HEK293T (cell line): Measurements from ENCODE around the gene NDUFS6.

Experiments
- CTCF ChIA-PET: fragments of 350-600 bp; formaldehyde crosslinking; extraction: SDS; loops from one replicate; lab custom pipeline; 2021; ENCODE audit warnings: antibody characterized with exemption, inconsistent platforms; lab: Yijun Ruan, JAX
- POLR2A ChIA-PET: fragments of 350-600 bp; formaldehyde crosslinking; extraction: SDS; loops from one replicate; lab custom pipeline; 2020; ENCODE audit warnings: antibody characterized with exemption, inconsistent platforms; lab: Yijun Ruan, JAX
- DNase-seq: peaks from one replicate; pipeline ENCODE4 v3.0.0; 2012; ENCODE audit warnings: mixed read lengths; ENCODE audit errors: extremely low spot score
- ARNT ChIP-seq: fragments of 450-650 bp; IDR thresholded peaks from 2 replicates; pipeline ENCODE4 v1.6.1; 2017; ENCODE audit warnings: mild to moderate bottlenecking
- BHLHE40 ChIP-seq: fragments of 450-650 bp; IDR thresholded peaks from 2 replicates; pipeline ENCODE4 v1.6.1; 2016; ENCODE audit warnings: mild to moderate bottlenecking, moderate library complexity, borderline replicate concordance
- CTBP1 ChIP-seq: fragments of 450-650 bp; IDR thresholded peaks from 2 replicates; pipeline ENCODE4 v1.6.1; 2016; ENCODE audit warnings: borderline replicate concordance
- ELF4 ChIP-seq: fragments of 450-650 bp; IDR thresholded peaks from 2 replicates; pipeline ENCODE4 v1.6.1; 2017; ENCODE audit warnings: antibody characterized with exemption
- FOXA1 ChIP-seq: fragments of 450-650 bp; IDR thresholded peaks from 2 replicates; pipeline ENCODE4 v1.6.1; 2016; ENCODE audit warnings: mild to moderate bottlenecking
- FOXK2 ChIP-seq: fragments of 450-650 bp; IDR thresholded peaks from 2 replicates; pipeline ENCODE4 v1.6.1; 2016; ENCODE audit warnings: mild to moderate bottlenecking
- FOXM1 ChIP-seq: fragments of 450-650 bp; IDR thresholded peaks from 2 replicates; pipeline ENCODE4 v1.6.1; 2017; ENCODE audit warnings: mild to moderate bottlenecking, borderline replicate concordance
- HDGF ChIP-seq: fragments of 450-650 bp; IDR thresholded peaks from 2 replicates; pipeline ENCODE4 v1.6.1; 2017; ENCODE audit warnings: antibody characterized with exemption, borderline replicate concordance
- L3MBTL2 ChIP-seq: fragments of 450-650 bp; conservative IDR thresholded peaks from 2 replicates; pipeline ENCODE4 v1.6.1; 2016; ENCODE audit warnings: mild to moderate bottlenecking
- LEF1 ChIP-seq: fragments of 450-650 bp; IDR thresholded peaks from 2 replicates; pipeline ENCODE4 v1.6.1; 2017; ENCODE audit warnings: mild to moderate bottlenecking, borderline replicate concordance
- NFRKB ChIP-seq: fragments of 450-650 bp; IDR thresholded peaks from 2 replicates; pipeline ENCODE4 v1.6.1; 2016; ENCODE audit warnings: mild to moderate bottlenecking, moderate library complexity
- PKNOX1 ChIP-seq: fragments of 450-650 bp; IDR thresholded peaks from 2 replicates; pipeline ENCODE4 v1.6.1; 2016
- SP1 ChIP-seq: fragments of 450-650 bp; IDR thresholded peaks from 2 replicates; pipeline ENCODE4 v1.6.1; 2017
- SUZ12 ChIP-seq: fragments of 450-650 bp; IDR thresholded peaks from 2 replicates; pipeline ENCODE4 v1.6.1; 2016; ENCODE audit warnings: mild to moderate bottlenecking
- TARDBP ChIP-seq: fragments of 450-650 bp; IDR thresholded peaks from 2 replicates; pipeline ENCODE4 v1.6.1; 2016
- ZNF384 ChIP-seq: fragments of 450-650 bp; IDR thresholded peaks from 2 replicates; pipeline ENCODE4 v1.6.1; 2016

NDUFS6 gene

DNA sequence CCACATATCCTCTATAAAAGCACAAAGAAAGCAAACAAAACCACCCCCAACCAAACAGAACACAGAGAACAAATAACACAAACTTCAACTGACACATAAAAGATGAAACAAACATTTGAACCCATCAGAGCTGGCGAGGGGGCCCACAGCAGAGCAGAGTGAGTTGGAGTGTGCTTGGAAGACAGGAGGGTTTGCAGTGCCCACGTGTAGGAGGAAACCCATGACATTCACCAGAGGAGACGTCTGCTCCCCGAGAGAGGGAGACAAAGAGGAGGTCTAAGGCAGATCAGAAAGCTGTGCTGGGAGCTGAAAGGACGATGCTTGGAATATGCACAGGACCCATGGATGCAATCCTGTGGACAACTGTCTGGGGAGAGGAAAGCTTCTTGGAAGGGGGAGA lies 28.6 kb upstream of the NDUFS6 start:
- ChIA-PET CTCF (interaction anchor here (0.6 kb wide), 1 partner anchor 155 kb away, joined by 3 read pairs; no protein-coding TSS in a partner anchor), POLR2A (interaction anchor here (1.2 kb wide), 1 partner anchor 28 kb away, joined by 5 read pairs; no protein-coding TSS in a partner anchor)
- DNase-seq: peak; percentile 40
- TF ChIP-seq SP1: no peak
- no peak for TF ChIP-seq ZNF384

- CTCF ChIA-PET: interaction anchor here (1.1 kb wide), 1 partner anchor 39 kb away, joined by 3 read pairs; no protein-coding TSS in a partner anchor
- POLR2A ChIA-PET: interaction anchor here (1.6 kb wide), 1 partner anchor 24 kb away, joined by 8 read pairs; the partner anchor contains the start of genes MRPL36 and NDUFS6
- no peak for DNase-seq
- TF ChIP-seq CTBP1: no peak
- no peak for TF ChIP-seq ZNF384
- no peak for TF ChIP-seq FOXM1
- TF ChIP-seq ELF4: no peak
- TF ChIP-seq NFRKB: no peak
- TF ChIP-seq TARDBP: no peak
- no peak for TF ChIP-seq ARNT
- no peak for TF ChIP-seq SUZ12
- TF ChIP-seq LEF1: no peak
- TF ChIP-seq SP1: no peak
- TF ChIP-seq PKNOX1: no peak
- TF ChIP-seq FOXA1: no peak
- no peak for TF ChIP-seq BHLHE40
- TF ChIP-seq FOXK2: no peak
- TF ChIP-seq HDGF: no peak
Observed at GRCh38 chr5:1776831-1777230, 24.4 kb upstream of the NDUFS6 start.

DNA sequence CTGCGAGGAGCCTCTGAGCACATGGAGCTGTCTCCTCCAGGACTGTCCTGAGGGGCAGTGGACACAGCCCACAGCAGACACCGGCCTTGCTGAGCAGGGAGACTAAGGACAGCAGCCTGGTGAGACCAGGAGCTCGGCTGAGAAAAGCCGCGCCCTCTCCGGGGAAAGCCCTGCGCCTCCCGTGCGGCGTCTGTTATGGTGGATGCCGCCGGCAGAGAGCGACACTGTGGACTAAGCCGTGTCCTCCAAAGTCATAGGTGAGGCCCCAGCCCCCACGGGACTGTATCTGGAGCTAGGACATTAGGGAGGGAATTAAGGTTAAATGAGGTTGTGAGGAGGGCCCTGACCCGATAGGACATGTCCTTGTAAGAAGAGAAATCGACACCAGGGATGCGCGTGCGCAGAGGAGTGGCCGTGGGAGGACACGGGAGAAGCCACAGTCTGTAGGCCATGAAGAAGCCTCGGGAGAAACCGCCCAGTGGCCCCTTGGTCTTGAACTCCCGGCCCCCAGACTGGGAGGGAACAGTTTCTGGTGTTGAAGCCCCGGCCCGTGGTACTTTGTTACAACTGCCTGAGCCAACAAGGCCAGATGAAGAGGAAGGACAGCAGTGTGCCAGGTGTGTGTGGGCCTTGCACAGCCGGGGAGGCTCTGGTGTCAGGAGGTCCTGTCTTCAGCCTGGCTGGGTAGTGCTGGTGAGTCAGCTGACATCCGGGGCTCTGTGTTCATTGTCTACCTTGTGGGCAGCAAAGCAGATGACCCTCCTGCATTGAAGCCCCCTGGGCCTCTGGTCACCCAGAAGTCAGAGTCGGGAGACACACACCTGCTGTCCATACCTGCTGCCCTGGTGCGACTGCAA lies 23.7 kb upstream of the NDUFS6 start:
- ChIA-PET CTCF (no interaction called here), POLR2A (interaction anchor here (1.6 kb wide), 1 partner anchor 23 kb away, joined by 8 read pairs; the partner anchor contains the start of genes MRPL36 and NDUFS6)

DNA sequence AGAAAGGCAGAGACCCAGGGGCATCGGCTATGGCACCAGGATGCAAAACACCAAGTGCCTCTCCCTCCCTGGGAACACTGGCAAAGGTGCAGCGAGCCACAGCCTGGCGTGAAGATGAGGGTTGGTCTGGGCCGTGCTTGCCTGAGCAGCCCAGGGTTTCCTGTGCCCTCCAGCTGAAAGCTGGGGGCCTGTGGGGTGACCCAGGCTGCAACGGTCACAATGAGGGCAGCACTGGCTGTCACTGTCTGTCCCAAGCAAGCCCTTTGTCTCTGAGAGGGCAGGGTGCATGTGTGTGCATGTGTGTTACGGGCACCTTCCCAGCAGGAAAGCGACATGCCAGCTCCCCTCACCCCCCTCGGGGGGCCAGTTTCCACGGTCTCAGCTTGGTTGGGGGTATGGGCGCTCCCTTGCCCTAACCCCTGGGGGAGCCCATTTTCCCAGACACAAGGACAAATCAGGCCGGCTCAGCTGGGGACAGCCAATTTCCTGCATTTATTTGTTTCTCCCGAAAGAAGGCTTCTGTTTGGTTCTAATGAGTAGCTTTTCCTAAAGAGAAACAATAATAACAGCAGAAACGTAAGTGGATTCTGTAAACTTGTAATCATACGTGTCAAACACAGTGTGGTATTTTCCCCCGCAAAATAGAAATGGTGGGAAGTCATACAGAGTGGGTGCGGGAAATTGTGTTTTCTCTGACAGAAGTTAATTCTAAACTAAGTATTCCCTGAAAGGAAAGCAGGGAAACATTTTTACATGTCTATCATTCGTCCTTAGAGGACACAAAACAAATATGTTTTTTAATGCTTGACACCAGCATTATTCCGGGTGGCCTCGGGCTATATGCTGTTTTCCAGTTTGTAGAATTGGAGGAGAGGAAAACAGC lies 22.8 kb upstream of the NDUFS6 start:
- CTCF ChIA-PET: no interaction called here
- TF ChIP-seq SP1 (no peak), CTBP1 (no peak), BHLHE40 (no peak), HDGF (no peak), PKNOX1 (no peak), FOXA1 (no peak), SUZ12 (no peak), ELF4 (no peak), ZNF384 (no peak), LEF1 (no peak), FOXK2 (no peak), FOXM1 (no peak), L3MBTL2 (no peak), ARNT (no peak), NFRKB (no peak), TARDBP (no peak)
- DNase-seq: no peak
- POLR2A ChIA-PET: no interaction called here

More for the DNA sequence above, 23.7 kb upstream of the NDUFS6 start:
- TF ChIP-seq SUZ12 (no peak), ARNT (no peak), FOXM1 (no peak), SP1 (no peak), HDGF (no peak), NFRKB (no peak), BHLHE40 (no peak), FOXK2 (no peak), PKNOX1 (no peak), TARDBP (no peak), L3MBTL2 (no peak), ELF4 (no peak), FOXA1 (no peak), CTBP1 (no peak), ZNF384 (no peak), LEF1 (no peak)
- no peak for DNase-seq

DNA sequence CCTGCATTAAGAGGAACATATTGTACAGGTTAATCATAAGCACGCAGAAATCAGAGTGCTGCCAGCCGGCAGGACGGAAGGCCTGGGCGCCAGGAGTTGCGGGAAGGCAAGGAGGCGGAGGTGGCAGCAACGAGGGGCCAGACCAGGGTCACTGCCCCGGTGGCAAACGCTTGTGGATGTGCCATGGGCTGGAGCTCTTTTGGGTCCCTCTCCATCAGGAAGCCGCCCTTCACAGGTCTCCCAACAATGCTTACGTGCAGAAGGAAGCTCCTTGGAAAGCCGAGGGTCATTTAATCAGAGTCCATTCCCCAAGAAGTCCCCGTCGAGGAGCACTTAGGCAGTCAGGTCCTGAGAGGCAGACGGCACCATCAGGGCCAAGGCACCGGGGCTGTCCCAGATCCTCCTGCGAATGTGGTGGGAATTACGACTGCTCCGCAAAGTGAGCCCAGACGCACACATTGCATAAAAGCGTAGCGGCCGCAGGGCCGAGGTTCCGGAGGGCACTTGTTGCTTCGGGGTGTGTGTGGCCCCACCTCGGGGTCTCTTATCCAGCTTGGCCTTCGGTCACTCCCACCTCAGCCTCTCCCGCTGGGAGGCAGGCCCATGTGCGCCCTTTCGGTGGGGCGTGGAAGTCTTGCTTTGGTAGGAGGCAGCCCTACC lies 22.1 kb upstream of the NDUFS6 start:
- no peak for DNase-seq
- TF ChIP-seq L3MBTL2: no peak
- no peak for TF ChIP-seq HDGF
- ChIA-PET POLR2A (no interaction called here), CTCF (no interaction called here)
